ENCODE measurements around the gene SPINK9. TPM values are rescaled to one million over a fixed set of nuclear protein-coding genes. Genes with fewer than 3 reads are reported as not detected.
A peak's percentile ranks its signal among the peaks of the same experiment; 100 is the strongest.

The SPINK9 gene
- total RNA-seq, 1 donor from 2014 or later = not detected

GRCh38 chr5:148381906-148382305, 46.5 kb downstream of the SPINK9 start:
- TF ChIP-seq CTCF (conservative IDR thresholded peaks at IDR 0.05) = no peak
- peaks cover 29% of the 10 kb centered on the region for H3K4me1 Mint-ChIP-seq (ENCODE audit: unreplicated experiment)
- H3K36me3 Mint-ChIP-seq = peaks cover 11% of the 10 kb centered on the region
- no peak overlapping the region for H3K27ac Mint-ChIP-seq
- H3K9me3 Mint-ChIP-seq = no peaks in the 10 kb centered on the region
- peak overlapping the region; percentile 54 for H3K4me3 Mint-ChIP-seq
- no peaks in the 10 kb centered on the region for H3K27me3 Mint-ChIP-seq
- no peak for DNase-seq (ENCODE audit: extremely low spot score, unreplicated experiment)

GRCh38 chr5:148382961-148383360, 47.6 kb downstream of the SPINK9 start:
- peak overlapping the region; percentile 95 for H3K4me3 Mint-ChIP-seq
- H3K36me3 Mint-ChIP-seq = peaks cover 16% of the 10 kb centered on the region
- H3K9me3 Mint-ChIP-seq = no peaks in the 10 kb centered on the region
- peaks cover 29% of the 10 kb centered on the region for H3K4me1 Mint-ChIP-seq (ENCODE audit: unreplicated experiment)
- H3K27ac Mint-ChIP-seq = peak overlapping the region; percentile 98
- TF ChIP-seq CTCF (conservative IDR thresholded peaks at IDR 0.05) = no peak
- H3K27me3 Mint-ChIP-seq = no peaks in the 10 kb centered on the region
- DNase-seq (ENCODE audit: extremely low spot score, unreplicated experiment) = no peak

GRCh38 chr5:148383564-148384379, 48.4 kb downstream of the SPINK9 start, which contains the start of gene FBXO38:
Gene FBXO38, plus strand, starts transcription at chr5:148383958. Its CDS starts 10,819 bp downstream, at chr5:148394777.
- H3K4me1 Mint-ChIP-seq (ENCODE audit: unreplicated experiment) = peaks cover 32% of the 10 kb centered on the region
- peak; percentile 95 for DNase-seq (ENCODE audit: extremely low spot score, unreplicated experiment)
- peak within 1 kb of the TSS; percentile 98 for H3K27ac Mint-ChIP-seq
- peak; percentile 38 for TF ChIP-seq CTCF (conservative IDR thresholded peaks at IDR 0.05)
- no peaks in the 10 kb centered on the region for H3K9me3 Mint-ChIP-seq
- peak within 1 kb of the TSS; percentile 95 for H3K4me3 Mint-ChIP-seq
- H3K27me3 Mint-ChIP-seq = no peaks in the 10 kb centered on the region
- peaks cover 19% of the 10 kb centered on the region for H3K36me3 Mint-ChIP-seq

- DNase-seq (ENCODE audit: extremely low spot score, unreplicated experiment) = no peak
- no peak for TF ChIP-seq CTCF (conservative IDR thresholded peaks at IDR 0.05)
- Mint-ChIP-seq H3K27me3 (no peaks in the 10 kb centered on the region), H3K27ac (peak overlapping the region; percentile 98), H3K36me3 (peaks cover 21% of the 10 kb centered on the region), H3K4me1 (ENCODE audit: unreplicated experiment) (peaks cover 33% of the 10 kb centered on the region), H3K9me3 (no peaks in the 10 kb centered on the region), H3K4me3 (peak overlapping the region; percentile 95)
Measured at GRCh38 chr5:148384380-148384737, 49.0 kb downstream of the SPINK9 start.

GRCh38 chr5:148385094-148385493, 49.7 kb downstream of the SPINK9 start:
- H3K4me1 Mint-ChIP-seq (ENCODE audit: unreplicated experiment) = peaks cover 33% of the 10 kb centered on the region
- no peaks in the 10 kb centered on the region for H3K27me3 Mint-ChIP-seq
- DNase-seq (ENCODE audit: extremely low spot score, unreplicated experiment) = no peak
- H3K4me3 Mint-ChIP-seq = peak overlapping the region; percentile 95
- peaks cover 21% of the 10 kb centered on the region for H3K36me3 Mint-ChIP-seq
- peak overlapping the region; percentile 98 for H3K27ac Mint-ChIP-seq
- TF ChIP-seq CTCF (conservative IDR thresholded peaks at IDR 0.05) = no peak
- H3K9me3 Mint-ChIP-seq = no peaks in the 10 kb centered on the region
